Tibial artery (tissue), 4 donors: ENCODE measurements around the gene EFCAB12.
"Not testable (repeated sequence)": the region's sequence is repeated elsewhere in the genome, so short reads cannot be mapped to it uniquely, and the experiment has no call there.

Source experiments
- DNase-seq, 2 donors: peaks; one replicate each; pipeline ENCODE4 v3.0.0-alpha.2; 2019
- H3K27ac ChIP-seq, 2 donors: fragments of 200-600 bp; sonication (generic) in 1 of 2; 1 replicate in 1 of 2; 2 replicates in 1 of 2; pipeline ENCODE4 v1.5.1; 2018 to 2019; ENCODE audit warnings: mild to moderate bottlenecking in 1 of 2
- H3K27me3 ChIP-seq, 2 donors: fragments of 200-600 bp; sonication (generic) in 1 of 2; one replicate each; pipeline versions ENCODE4 v1.5.1 to v1.6.0; 2016 to 2019
- H3K36me3 ChIP-seq, 3 donors: fragments of 200-600 bp; sonication (generic) in 2 of 3; one replicate each; pipeline ENCODE4 v1.5.1; 2016 to 2019; ENCODE audit warnings: mild to moderate bottlenecking in 2 of 3
- H3K4me1 ChIP-seq, 4 donors: fragments of 200-600 bp; sonication (generic) in 2 of 4; 1 replicate in 3 of 4; 2 replicates in 1 of 4; pipeline ENCODE4 v1.5.1; 2016 to 2019
- H3K4me3 ChIP-seq, 2 donors: fragments of 200-600 bp; sonication (generic) in 1 of 2; 1 replicate in 1 of 2; 2 replicates in 1 of 2; pipeline ENCODE4 v1.5.1; 2018 to 2019; ENCODE audit warnings: mild to moderate bottlenecking in 2 of 2
- H3K9me3 ChIP-seq, 3 donors: fragments of 200-600 bp; sonication (generic) in 1 of 3; one replicate each; pipeline ENCODE4 v1.5.1; 2016 to 2019
- CTCF ChIP-seq, 2 experiments: fragments of 200-600 bp in 1 of 2; fragments of 450-650 bp in 1 of 2; IDR thresholded peaks; one replicate each; pipeline ENCODE4 v1.5.1; 2017 to 2019; ENCODE audit warnings: antibody characterized with exemption in 2 of 2, mild to moderate bottlenecking in 1 of 2, moderate library complexity in 1 of 2
- intact Hi-C: fragments of 100-400 bp; cut with DNase I; formaldehyde crosslinking; loops from one replicate; pipeline ENCODE4 v1.15.0; 2023; ENCODE audit warnings: low total_unique reads

Gene EFCAB12

GRCh38 chr3:129402210-129402609 lies 26.2 kb downstream of the EFCAB12 start:
- H3K9me3 ChIP-seq: no peaks in the 10 kb centered on the region
- no peak overlapping the region for H3K4me3 ChIP-seq
- no peak overlapping the region for H3K27ac ChIP-seq
- intact Hi-C loops: loop anchor here (5.0 kb wide), 1 partner anchor 35 kb away; the partner anchor contains the start of gene MBD4
- DNase-seq: no peak
- H3K36me3 ChIP-seq: no peaks in the 10 kb centered on the region
- no peak for TF ChIP-seq CTCF (IDR thresholded peaks at IDR 0.05)
- no peaks in the 10 kb centered on the region for H3K27me3 ChIP-seq
- peaks cover 0 to 14% (median 9%) of the 10 kb centered on the region in 4 donors for H3K4me1 ChIP-seq

GRCh38 chr3:129399895-129400357 lies 28.5 kb downstream of the EFCAB12 start:
- Histone ChIP-seq H3K36me3 (no peaks in the 10 kb centered on the region), H3K9me3 (no peaks in the 10 kb centered on the region), H3K4me1 (peaks cover 0 to 17% (median 9%) of the 10 kb centered on the region in 4 donors), H3K4me3 (peak overlapping the region; percentile 82 to 86), H3K27ac (peak overlapping the region; percentile 80 to 89), H3K27me3 (no peaks in the 10 kb centered on the region)
- intact Hi-C loops: loop anchor here (5.0 kb wide), 1 partner anchor 37 kb away; the partner anchor contains the start of gene MBD4
- TF ChIP-seq CTCF (IDR thresholded peaks at IDR 0.05): no peak
- DNase-seq: no peak

- no peaks in the 10 kb centered on the region for H3K36me3 ChIP-seq
- peak; percentile 67 to 79 for TF ChIP-seq CTCF (IDR thresholded peaks at IDR 0.05)
- peak overlapping the region; percentile 82 to 86 for H3K4me3 ChIP-seq
- intact Hi-C loops: no loop called here
- DNase-seq: peak; percentile 78 to 87
- no peaks in the 10 kb centered on the region for H3K9me3 ChIP-seq
- peak overlapping the region; percentile 80 to 89 for H3K27ac ChIP-seq
- peaks cover 0 to 17% (median 9%) of the 10 kb centered on the region in 4 donors for H3K4me1 ChIP-seq
- H3K27me3 ChIP-seq: no peaks in the 10 kb centered on the region
Measured at GRCh38 chr3:129399145-129399894, 29.1 kb downstream of the EFCAB12 start.

- no peak for DNase-seq
- peaks cover 0 to 17% (median 9%) of the 10 kb centered on the region in 4 donors for H3K4me1 ChIP-seq
- TF ChIP-seq CTCF (IDR thresholded peaks at IDR 0.05): no peak
Measured at GRCh38 chr3:129398803-129399144, 29.7 kb downstream of the EFCAB12 start.

GRCh38 chr3:129393760-129394564 lies 34.5 kb downstream of the EFCAB12 start:
- intact Hi-C loops, H3K27me3 ChIP-seq, H3K27ac ChIP-seq, H3K9me3 ChIP-seq, DNase-seq, H3K4me3 ChIP-seq: not testable (repeated sequence)
- Histone ChIP-seq H3K36me3 (peaks cover 30 to 49% (median 43%) of the 10 kb centered on the region in 3 donors), H3K4me1 (peaks cover 0 to 22% (median 10%) of the 10 kb centered on the region in 4 donors)

More at GRCh38 chr3:129398803-129399144, 29.7 kb downstream of the EFCAB12 start:
- H3K9me3 ChIP-seq: no peaks in the 10 kb centered on the region
- H3K4me3 ChIP-seq: peak overlapping the region; percentile 82 to 86
- intact Hi-C loops: no loop called here
- no peaks in the 10 kb centered on the region for H3K27me3 ChIP-seq
- H3K36me3 ChIP-seq: peaks cover 0 to under 1% (median 0%) of the 10 kb centered on the region in 3 donors
- peak overlapping the region; percentile 80 to 89 for H3K27ac ChIP-seq
